Choroid plexus epithelial cell (primary cell): ENCODE data around the gene TEX2.

ENCODE experiments used
- DNase-seq: peaks from one replicate; pipeline ENCODE4 v3.0.0-alpha.2; 2010; ENCODE audit warnings: low read depth
- H3K4me3 ChIP-seq: 2 replicates; pipeline ENCODE4 v1.5.1; 2011; ENCODE audit warnings: low read depth, mild to moderate bottlenecking, control low read depth, low read length, moderate library complexity
- TF ChIP-seq, protein P1 (sequence below): conservative IDR thresholded peaks from 2 replicates; pipeline ENCODE4 v1.5.1; 2011; ENCODE audit warnings: low read depth, mild to moderate bottlenecking, control low read depth, inconsistent platforms, low read length, moderate library complexity

TEX2 gene

DNA sequence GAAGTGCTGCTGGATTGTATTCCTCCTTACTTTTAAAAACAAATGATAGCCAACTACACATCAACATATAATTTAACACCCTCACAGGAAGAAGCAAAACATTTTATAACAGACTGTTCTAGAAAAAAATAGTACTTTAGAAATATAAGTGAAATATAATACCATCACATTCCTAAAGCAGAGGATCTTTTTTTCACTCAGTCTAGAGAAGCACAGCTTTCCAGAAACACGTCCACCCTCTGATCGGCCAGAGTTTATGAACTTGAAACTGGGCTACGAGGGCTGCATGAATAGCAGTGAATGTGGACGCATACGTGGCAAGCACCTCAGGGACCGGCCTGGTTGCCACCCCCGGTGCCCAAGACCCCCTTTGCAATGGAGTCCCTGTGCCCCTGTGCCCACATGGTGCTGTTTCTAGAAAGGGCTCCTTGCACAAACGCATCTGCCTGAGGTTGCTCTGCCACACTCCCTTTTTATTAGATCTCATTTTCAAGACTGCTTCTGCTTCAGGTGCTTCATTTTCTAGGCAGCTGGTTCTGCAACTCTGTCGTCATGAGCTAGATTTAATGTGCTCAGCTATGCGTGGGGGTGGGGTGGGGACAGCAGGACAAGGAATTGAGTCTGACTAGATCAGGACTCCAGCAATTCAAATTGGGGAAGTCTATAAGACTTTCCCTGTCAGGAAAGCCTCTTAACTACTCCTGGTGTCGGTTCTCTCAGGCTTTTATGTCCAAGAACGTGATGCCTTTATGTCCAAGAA lies 104.0 kb downstream of the TEX2 start:
- peak; percentile 30 for DNase-seq
- no peak overlapping the region for H3K4me3 ChIP-seq
- TF ChIP-seq, protein P1, sequence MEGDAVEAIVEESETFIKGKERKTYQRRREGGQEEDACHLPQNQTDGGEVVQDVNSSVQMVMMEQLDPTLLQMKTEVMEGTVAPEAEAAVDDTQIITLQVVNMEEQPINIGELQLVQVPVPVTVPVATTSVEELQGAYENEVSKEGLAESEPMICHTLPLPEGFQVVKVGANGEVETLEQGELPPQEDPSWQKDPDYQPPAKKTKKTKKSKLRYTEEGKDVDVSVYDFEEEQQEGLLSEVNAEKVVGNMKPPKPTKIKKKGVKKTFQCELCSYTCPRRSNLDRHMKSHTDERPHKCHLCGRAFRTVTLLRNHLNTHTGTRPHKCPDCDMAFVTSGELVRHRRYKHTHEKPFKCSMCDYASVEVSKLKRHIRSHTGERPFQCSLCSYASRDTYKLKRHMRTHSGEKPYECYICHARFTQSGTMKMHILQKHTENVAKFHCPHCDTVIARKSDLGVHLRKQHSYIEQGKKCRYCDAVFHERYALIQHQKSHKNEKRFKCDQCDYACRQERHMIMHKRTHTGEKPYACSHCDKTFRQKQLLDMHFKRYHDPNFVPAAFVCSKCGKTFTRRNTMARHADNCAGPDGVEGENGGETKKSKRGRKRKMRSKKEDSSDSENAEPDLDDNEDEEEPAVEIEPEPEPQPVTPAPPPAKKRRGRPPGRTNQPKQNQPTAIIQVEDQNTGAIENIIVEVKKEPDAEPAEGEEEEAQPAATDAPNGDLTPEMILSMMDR: no peak

DNA sequence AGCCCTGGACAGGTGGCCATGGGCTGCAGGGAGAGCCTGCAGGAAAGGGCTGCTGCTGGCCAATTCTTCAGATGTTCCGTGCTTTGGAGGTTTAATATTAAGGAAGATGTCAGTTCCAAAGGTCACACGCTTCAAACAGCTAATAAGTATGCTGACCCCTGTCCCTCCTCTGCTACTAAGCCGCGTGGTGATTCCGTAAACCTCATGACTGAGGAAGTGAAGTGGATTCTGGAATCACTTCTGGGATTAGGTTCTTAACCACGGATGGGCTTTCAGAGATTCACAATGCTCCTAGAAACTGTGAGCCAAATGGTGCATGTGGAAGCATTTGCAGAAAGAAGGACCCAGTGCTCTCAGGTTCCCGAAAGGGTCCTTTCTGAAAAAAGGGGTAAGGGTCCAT lies 104.7 kb downstream of the TEX2 start:
- TF ChIP-seq, protein P1: no peak
- H3K4me3 ChIP-seq: no peak overlapping the region
- DNase-seq: no peak

DNA sequence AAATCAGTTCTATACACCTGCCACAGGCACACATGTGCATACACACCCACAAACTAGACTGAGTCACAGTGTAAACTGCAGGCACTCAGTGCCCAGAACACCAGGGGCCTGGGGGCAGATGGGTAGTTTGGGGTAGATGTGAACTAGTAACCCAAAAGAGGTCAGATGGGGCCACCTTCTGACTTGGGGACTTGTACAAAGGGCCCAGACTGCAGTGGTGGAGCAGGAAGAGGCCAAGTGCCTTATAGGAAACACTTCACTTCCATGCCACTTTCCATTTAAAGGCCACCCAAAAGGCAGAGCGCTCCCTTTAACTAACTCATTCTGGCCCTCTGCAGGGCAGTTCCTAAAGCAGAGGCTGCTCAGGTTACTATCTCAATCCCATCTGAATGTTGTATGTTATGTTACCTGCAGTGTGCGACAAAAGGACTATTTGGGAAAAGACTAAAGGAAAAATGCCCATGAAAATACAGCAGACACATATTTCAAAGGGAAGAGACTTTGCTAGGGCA lies 105.3 kb downstream of the TEX2 start:
- no peak overlapping the region for H3K4me3 ChIP-seq
- TF ChIP-seq, protein P1: no peak
- no peak for DNase-seq

DNA sequence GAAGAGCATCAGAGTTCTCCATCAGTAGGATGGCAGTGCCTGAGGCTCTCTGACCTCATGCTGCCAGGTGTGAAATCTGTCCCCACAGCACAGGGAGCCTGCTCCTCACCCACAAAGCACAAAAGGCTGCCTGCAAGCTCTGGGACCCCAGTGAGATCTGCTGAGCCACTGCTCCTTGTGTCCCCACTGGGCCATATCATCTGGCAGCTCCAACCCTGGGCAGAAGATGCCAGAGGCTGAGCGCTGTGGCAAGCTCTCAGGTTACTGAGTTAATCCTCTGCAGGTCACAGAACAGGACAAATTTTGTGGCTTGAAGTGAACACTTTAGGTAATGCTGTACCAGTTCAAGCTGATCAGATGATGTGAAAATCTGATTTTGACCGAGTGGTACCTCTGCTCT lies 106.4 kb downstream of the TEX2 start:
- no peak overlapping the region for H3K4me3 ChIP-seq
- TF ChIP-seq, protein P1: no peak
- no peak for DNase-seq

DNA sequence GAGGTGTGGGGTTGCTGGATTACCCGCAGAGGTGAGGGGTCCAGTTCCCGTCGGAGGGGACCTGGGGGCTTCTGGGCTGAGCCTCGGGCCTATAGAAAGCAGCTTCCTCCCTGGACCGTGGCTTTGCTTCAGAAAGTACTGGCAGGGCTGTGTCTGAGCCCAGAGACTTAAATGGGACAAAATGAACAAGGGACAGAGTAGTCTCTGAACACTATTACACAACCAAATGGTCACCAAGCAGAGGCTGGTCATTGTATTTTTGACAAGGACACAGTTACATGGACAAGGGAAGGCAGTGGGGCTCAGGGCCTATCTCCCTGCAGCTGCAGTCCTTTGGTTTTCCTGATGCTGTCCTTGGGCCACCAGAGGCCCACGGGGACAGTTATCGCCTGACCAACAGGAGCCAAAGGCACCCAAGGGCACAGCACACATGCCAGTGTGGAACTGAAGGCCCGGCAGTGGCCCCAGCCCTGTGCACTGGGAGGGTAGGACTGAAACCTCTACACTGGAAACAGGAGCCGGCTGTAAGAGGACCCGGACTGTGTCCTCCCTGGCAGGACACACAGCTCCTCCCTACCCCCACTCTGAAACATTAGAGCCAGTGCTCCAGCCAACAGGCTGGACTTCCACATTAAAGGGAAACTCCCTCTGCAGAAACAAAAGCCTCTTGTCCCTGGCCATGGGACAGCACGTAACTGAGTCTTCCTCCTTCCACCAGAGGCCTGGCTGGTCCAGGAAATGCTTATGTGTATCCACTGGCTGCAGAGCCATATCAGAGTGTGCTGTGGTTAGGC lies 107.1 kb downstream of the TEX2 start:
- peak; percentile 36 for DNase-seq
- no peak overlapping the region for H3K4me3 ChIP-seq
- TF ChIP-seq, protein P1: peak; percentile 3

DNA sequence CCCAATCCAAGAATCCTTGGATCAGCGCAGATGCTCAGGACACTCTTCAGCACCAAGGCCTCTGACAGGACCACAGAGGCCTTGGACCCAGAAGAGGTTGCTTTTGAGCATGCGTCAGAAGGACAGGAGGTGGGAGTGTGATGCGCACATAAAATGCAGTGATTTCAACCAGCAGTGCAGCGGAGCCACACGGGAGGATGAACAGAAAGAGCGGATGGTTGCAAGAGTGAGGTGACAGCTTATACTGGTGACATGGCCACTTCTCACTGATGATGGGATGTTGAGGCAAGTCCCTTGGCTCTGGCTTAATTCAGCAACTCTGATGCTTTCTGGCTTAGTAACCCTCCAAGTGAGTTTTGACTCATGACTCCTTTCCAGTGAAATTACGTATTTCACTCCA lies 107.9 kb downstream of the TEX2 start:
- H3K4me3 ChIP-seq: no peak overlapping the region
- TF ChIP-seq, protein P1: no peak
- DNase-seq: no peak
